OCI-LY3 (cell line): Measurements from ENCODE around the gene SCAND1.

ENCODE experiments used
- H2AFZ ChIP-seq: fragments of 200-600, 300-600 bp; shearing (Covaris generic); 2 replicates; pipeline ENCODE4 v1.6.0; 2014; ENCODE audit warnings: antibody characterized with exemption, low read depth, low read length
- H3K27ac ChIP-seq: fragments of 200-600, 300-600 bp; sonication (generic); 2 replicates; pipeline ENCODE4 v1.5.1; 2014; ENCODE audit warnings: mild to moderate bottlenecking, low read length, moderate library complexity, mixed read lengths
- H3K27me3 ChIP-seq: fragments of 200-600, 300-600 bp; sonication (generic); 2 replicates; pipeline ENCODE4 v1.6.1; 2014; ENCODE audit warnings: low read depth, low read length, mixed read lengths
- H3K36me3 ChIP-seq: fragments of 200-600, 300-600 bp; sonication (generic); replicated peaks from 2 replicates; pipeline ENCODE3; 2014; ENCODE audit warnings: low read depth, low read length, mixed read lengths
- H3K4me1 ChIP-seq: fragments of 300-600, 200-600 bp; sonication (generic); 2 replicates; pipeline ENCODE4 v1.6.1; 2014; ENCODE audit warnings: low read length, mixed read lengths
- H3K4me2 ChIP-seq: fragments of 200-600, 300-600 bp; sonication (generic); 2 replicates; pipeline ENCODE4 v1.6.1; 2014; ENCODE audit warnings: low read length, mixed read lengths
- H3K4me3 ChIP-seq: fragments of 300-600, 200-600 bp; sonication (generic); 2 replicates; pipeline ENCODE4 v1.5.1; 2014; ENCODE audit warnings: antibody characterized with exemption, mild to moderate bottlenecking, low read length, moderate library complexity
- H3K79me2 ChIP-seq: fragments of 300-600, 200-600 bp; shearing (Covaris generic); 2 replicates; pipeline ENCODE4 v1.6.1; 2014; ENCODE audit warnings: mild to moderate bottlenecking, low read length, mixed read lengths
- H3K9ac ChIP-seq: fragments of 300-600, 200-600 bp; shearing (Covaris generic); 2 replicates; pipeline ENCODE4 v1.6.0; 2014; ENCODE audit warnings: mild to moderate bottlenecking, low read length, moderate library complexity
- H3K9me3 ChIP-seq: fragments of 200-600, 300-600 bp; shearing (Covaris generic); 2 replicates; pipeline ENCODE4 v1.6.1; 2014; ENCODE audit warnings: low read length, mixed read lengths; ENCODE audit not compliant: insufficient read depth
- H4K20me1 ChIP-seq: fragments of 200-600, 300-600 bp; sonication (generic); 2 replicates; pipeline ENCODE4 v1.6.1; 2016; ENCODE audit warnings: low read length, mixed read lengths; ENCODE audit not compliant: insufficient read depth
- CTCF ChIP-seq: fragments of 200-600, 300-600 bp; sonication (generic); IDR thresholded peaks from 2 replicates; pipeline ENCODE4 v1.5.1; 2014; ENCODE audit warnings: antibody characterized with exemption, low read length, low read depth
- EZH2phosphoT487 ChIP-seq: fragments of 200-600 bp; shearing (Covaris generic); IDR thresholded peaks from 2 replicates; pipeline ENCODE4 v1.6.1; 2018; ENCODE audit warnings: antibody characterized with exemption, mixed run types, low read depth

SCAND1 gene

GRCh38 chr20:35985806-35986205, 31.5 kb upstream of the SCAND1 start:
- no peaks in the 10 kb centered on the region for H3K36me3 ChIP-seq
- no peak overlapping the region for H3K4me2 ChIP-seq
- H2AFZ ChIP-seq = no peak overlapping the region
- no peak for TF ChIP-seq CTCF
- TF ChIP-seq EZH2phosphoT487 = no peak
- no peak overlapping the region for H3K4me3 ChIP-seq
- H3K79me2 ChIP-seq = no peaks in the 10 kb centered on the region
- H3K9me3 ChIP-seq = no peaks in the 10 kb centered on the region
- H4K20me1 ChIP-seq = no peaks in the 10 kb centered on the region
- H3K4me1 ChIP-seq = no peaks in the 10 kb centered on the region
- H3K9ac ChIP-seq = no peak overlapping the region
- peaks cover 11% of the 10 kb centered on the region for H3K27me3 ChIP-seq
- no peak overlapping the region for H3K27ac ChIP-seq

DNA sequence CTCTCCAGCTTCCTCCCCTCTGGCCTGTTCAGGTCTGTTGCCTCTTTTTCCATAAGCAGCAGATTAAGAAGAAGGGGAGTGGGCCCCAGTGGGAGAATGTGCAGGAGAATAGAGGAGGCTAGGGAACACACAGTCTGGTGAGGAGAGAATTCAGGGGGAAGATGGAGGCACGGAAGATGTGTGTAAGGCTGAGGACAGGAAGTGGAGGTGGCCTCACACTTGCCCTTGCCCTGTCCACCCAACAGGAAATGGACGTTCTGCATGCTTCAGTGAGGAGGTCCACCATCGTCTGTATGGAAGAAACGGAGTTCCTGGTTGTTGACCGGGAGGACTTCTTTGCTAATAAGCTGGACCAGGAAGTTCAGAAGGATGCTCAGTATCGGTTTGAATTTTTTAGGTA, 30.1 kb upstream of the SCAND1 start:
- TF ChIP-seq EZH2phosphoT487 (no peak), CTCF (no peak)
- Histone ChIP-seq H3K4me2 (no peak overlapping the region), H3K9ac (no peak overlapping the region)

DNA sequence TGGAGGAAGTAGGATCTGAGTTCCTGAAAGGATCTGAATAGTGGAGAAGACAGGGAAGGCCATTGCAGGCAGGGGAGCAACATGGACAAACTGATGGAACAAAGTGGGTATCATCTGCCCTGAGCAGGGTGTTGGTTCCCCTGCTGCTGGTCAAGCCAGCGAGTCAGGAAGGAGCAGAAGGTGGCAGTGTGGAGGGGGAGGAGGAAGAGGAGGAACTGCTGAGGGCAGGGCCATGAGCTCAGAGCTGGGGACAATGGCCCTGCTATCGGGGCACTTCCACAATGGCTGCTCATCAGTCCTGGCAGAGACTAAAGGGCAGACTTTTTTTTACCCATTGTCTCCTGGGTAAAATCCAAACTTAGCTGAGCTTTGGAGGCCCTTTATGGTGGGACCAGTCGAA, 27.7 kb upstream of the SCAND1 start:
- Histone ChIP-seq H3K4me3 (no peak overlapping the region), H3K36me3 (no peaks in the 10 kb centered on the region), H2AFZ (peak overlapping the region; percentile 11; the same call in 1 of the 2 replicates), H3K4me1 (no peaks in the 10 kb centered on the region), H3K9ac (no peak overlapping the region), H3K79me2 (no peaks in the 10 kb centered on the region), H4K20me1 (no peaks in the 10 kb centered on the region), H3K27ac (no peak overlapping the region), H3K27me3 (no peaks in the 10 kb centered on the region), H3K9me3 (no peaks in the 10 kb centered on the region), H3K4me2 (no peak overlapping the region)
- TF ChIP-seq EZH2phosphoT487 (no peak), CTCF (no peak)

More for the DNA sequence above, 30.1 kb upstream of the SCAND1 start:
- Histone ChIP-seq H3K9me3 (no peaks in the 10 kb centered on the region), H2AFZ (peak overlapping the region; percentile 84; the same call in 1 of the 2 replicates), H3K4me1 (no peaks in the 10 kb centered on the region), H3K27me3 (peaks cover 10% of the 10 kb centered on the region), H3K4me3 (no peak overlapping the region), H4K20me1 (no peaks in the 10 kb centered on the region), H3K27ac (no peak overlapping the region), H3K79me2 (no peaks in the 10 kb centered on the region), H3K36me3 (no peaks in the 10 kb centered on the region)

- Histone ChIP-seq H3K79me2 (no peaks in the 10 kb centered on the region), H2AFZ (no peak overlapping the region), H3K9me3 (no peaks in the 10 kb centered on the region), H3K27me3 (no peaks in the 10 kb centered on the region), H3K4me3 (no peak overlapping the region), H3K27ac (no peak overlapping the region), H3K4me1 (no peaks in the 10 kb centered on the region), H4K20me1 (no peaks in the 10 kb centered on the region), H3K36me3 (no peaks in the 10 kb centered on the region), H3K4me2 (no peak overlapping the region), H3K9ac (no peak overlapping the region)
- TF ChIP-seq EZH2phosphoT487 (no peak), CTCF (no peak)
Observed at GRCh38 chr20:35979544-35979943, 25.2 kb upstream of the SCAND1 start.
